Neuron (in vitro differentiated cells): ENCODE data around the gene PRICKLE1.

ENCODE experiments used
- H2AFZ ChIP-seq: one replicate; pipeline ENCODE4 v1.6.1; 2013; ENCODE audit warnings: low read depth, mild to moderate bottlenecking, inconsistent platforms, low read length, moderate library complexity
- H3K27me3 ChIP-seq: one replicate; pipeline ENCODE4 v1.6.1; 2013; ENCODE audit warnings: low read length; ENCODE audit not compliant: insufficient read depth
- H3K36me3 ChIP-seq: one replicate; pipeline ENCODE4 v1.6.1; 2013; ENCODE audit warnings: low read length; ENCODE audit not compliant: insufficient read depth
- H3K4me1 ChIP-seq: one replicate; pipeline ENCODE4 v1.6.1; 2013; ENCODE audit warnings: low read length; ENCODE audit not compliant: insufficient read depth
- H3K4me3 ChIP-seq: 2 replicates; pipeline ENCODE4 v1.5.1; 2013; ENCODE audit warnings: mild to moderate bottlenecking, low read length, moderate library complexity
- H3K9me3 ChIP-seq: one replicate; pipeline ENCODE4 v1.6.1; 2013; ENCODE audit warnings: low read length

The PRICKLE1 gene

DNA sequence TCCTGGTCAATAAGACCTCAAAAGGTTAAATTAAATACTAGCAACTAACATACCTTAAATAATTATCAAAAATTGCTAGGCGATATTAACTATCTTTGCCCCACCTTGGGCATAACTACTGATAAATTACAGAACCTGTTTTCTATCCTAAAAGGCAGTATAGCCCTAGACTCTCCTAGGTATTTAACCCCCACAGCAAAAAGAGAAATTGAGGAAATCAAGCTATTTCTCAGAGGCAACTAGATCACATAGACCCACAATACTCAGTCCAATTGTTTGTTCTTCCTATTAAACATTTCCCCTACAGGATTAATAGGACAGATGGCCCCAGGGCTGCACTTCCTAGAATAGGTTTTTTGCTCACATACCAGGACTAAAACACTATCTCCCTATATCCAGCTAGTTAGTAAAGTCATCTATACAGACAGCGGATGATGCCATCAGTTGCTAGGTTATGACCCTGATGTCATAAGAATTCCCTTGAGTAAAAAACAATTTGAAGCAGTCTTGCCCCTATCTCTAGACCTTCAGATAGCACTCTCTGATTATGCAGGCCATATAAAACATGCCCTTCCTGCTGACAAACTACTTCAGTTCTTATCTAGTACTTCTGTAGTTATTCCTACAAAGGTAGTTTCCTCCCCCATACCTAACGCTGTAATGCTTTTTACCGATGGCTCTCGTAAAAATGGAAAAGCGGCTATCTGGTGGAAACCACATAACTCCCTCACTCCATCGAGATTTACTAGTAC lies 145.2 kb downstream of the PRICKLE1 start:
- no peaks in the 10 kb centered on the region for H3K4me1 ChIP-seq
- peaks cover 9% of the 10 kb centered on the region for H3K9me3 ChIP-seq
- H2AFZ ChIP-seq = no peak overlapping the region
- H3K27me3 ChIP-seq = no peaks in the 10 kb centered on the region
- H3K4me3 ChIP-seq = no peak overlapping the region
- peaks cover 69% of the 10 kb centered on the region for H3K36me3 ChIP-seq

DNA sequence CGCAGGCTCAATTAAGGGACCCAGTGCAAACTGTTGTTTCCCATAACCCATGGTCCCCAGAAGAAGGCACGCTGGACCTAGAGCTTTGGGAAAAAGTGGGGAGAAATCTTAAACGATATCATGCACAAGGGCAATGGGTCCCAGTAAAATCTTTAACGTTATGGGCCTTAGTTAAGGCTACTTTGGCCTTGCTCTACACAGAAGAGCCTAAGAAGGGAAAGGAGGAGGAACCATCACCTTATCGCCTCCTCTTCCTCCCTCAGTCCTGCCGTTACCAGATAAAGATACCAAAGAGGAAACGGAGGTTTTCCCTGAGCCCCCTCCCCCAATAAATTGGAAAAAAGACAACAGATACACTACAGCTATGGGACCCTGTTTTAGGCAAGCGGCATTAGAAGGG lies 146.7 kb downstream of the PRICKLE1 start:
- H3K36me3 ChIP-seq = peaks cover 61% of the 10 kb centered on the region
- no peak overlapping the region for H3K4me3 ChIP-seq
- H3K27me3 ChIP-seq = no peaks in the 10 kb centered on the region
- peaks cover 9% of the 10 kb centered on the region for H3K9me3 ChIP-seq
- no peak overlapping the region for H2AFZ ChIP-seq
- H3K4me1 ChIP-seq = no peaks in the 10 kb centered on the region

GRCh38 chr12:42442311-42442759 lies 147.2 kb downstream of the PRICKLE1 start:
- H3K27me3 ChIP-seq = no peaks in the 10 kb centered on the region
- H3K4me1 ChIP-seq = no peaks in the 10 kb centered on the region
- H3K4me3 ChIP-seq = no peak overlapping the region
- peaks cover 59% of the 10 kb centered on the region for H3K36me3 ChIP-seq
- peaks cover 9% of the 10 kb centered on the region for H3K9me3 ChIP-seq
- no peak overlapping the region for H2AFZ ChIP-seq

DNA sequence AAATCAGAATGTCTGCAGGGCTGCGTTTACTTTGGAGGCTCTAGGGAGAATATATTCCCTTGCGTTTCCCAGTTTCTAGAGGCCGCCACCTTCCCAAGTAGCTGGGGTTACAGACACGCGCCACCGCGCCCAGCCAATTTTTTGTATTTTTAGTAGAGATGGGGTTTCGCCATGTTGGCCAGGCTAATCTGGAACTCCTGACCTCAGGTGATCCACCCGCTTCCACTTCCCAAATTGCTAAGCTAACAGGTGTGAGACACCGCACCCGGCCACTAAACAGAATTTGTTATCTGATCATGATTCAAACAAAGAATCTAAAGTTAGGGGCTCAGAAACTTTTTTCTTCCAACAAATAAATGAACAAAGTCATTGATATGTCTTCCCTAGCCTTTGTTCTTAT lies 148.9 kb downstream of the PRICKLE1 start:
- H3K4me3 ChIP-seq = no peak overlapping the region
- no peaks in the 10 kb centered on the region for H3K4me1 ChIP-seq
- peaks cover 44% of the 10 kb centered on the region for H3K36me3 ChIP-seq
- no peak overlapping the region for H2AFZ ChIP-seq
- H3K27me3 ChIP-seq = no peaks in the 10 kb centered on the region
- H3K9me3 ChIP-seq = peaks cover 9% of the 10 kb centered on the region

GRCh38 chr12:42432517-42433140 lies 156.9 kb downstream of the PRICKLE1 start:
- H3K9me3 ChIP-seq = no peaks in the 10 kb centered on the region
- H3K4me3 ChIP-seq = no peak overlapping the region
- no peaks in the 10 kb centered on the region for H3K4me1 ChIP-seq
- H3K27me3 ChIP-seq = no peaks in the 10 kb centered on the region
- H3K36me3 ChIP-seq = peaks cover 7% of the 10 kb centered on the region
- H2AFZ ChIP-seq = no peak overlapping the region

DNA sequence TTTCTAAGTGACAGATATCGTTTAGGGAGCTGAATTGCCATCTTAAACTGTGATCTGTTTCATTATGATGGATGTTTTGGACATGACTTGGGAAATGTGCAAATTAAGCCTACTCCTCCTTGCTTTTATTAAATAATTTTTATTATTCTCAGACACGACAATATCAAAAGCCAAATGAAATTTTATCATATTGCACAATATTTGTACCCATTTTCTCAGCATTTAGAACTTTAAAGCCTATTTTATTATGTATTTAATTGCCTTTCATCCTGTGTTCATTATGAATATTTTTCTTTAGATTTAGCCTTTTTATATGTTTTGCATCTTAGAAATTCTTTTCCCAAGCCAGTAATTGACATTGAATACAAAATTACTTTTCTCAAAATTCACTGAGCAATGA lies 160.7 kb downstream of the PRICKLE1 start:
- Histone ChIP-seq H2AFZ (no peak overlapping the region), H3K4me1 (no peaks in the 10 kb centered on the region), H3K36me3 (peaks cover 7% of the 10 kb centered on the region), H3K9me3 (no peaks in the 10 kb centered on the region), H3K27me3 (no peaks in the 10 kb centered on the region), H3K4me3 (no peak overlapping the region)

DNA sequence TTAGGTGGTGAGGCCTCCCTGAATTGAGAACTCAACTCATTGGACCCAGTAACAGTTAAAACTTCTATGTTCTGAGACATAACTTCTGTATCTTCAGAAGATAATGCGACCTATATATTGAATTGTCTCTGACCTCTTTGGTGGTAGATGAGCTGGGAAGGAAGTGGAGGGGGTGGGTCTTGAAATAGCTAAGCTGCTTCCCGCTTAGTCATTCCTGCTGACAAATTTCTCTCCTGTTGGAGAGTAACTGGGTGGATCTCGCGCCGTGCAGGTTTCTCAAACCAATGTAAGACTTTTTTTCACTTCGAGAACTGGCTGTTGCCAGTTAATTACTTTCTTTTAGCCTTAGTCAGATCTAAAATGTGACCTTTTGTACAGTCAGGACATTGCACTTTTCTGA lies 162.8 kb downstream of the PRICKLE1 start:
- peaks cover 7% of the 10 kb centered on the region for H3K36me3 ChIP-seq
- no peaks in the 10 kb centered on the region for H3K27me3 ChIP-seq
- H3K9me3 ChIP-seq = no peaks in the 10 kb centered on the region
- no peak overlapping the region for H2AFZ ChIP-seq
- no peaks in the 10 kb centered on the region for H3K4me1 ChIP-seq
- H3K4me3 ChIP-seq = no peak overlapping the region

- Histone ChIP-seq H3K4me3 (no peak overlapping the region), H3K4me1 (no peaks in the 10 kb centered on the region), H3K36me3 (no peaks in the 10 kb centered on the region), H3K9me3 (no peaks in the 10 kb centered on the region), H3K27me3 (no peaks in the 10 kb centered on the region), H2AFZ (no peak overlapping the region)
Observed at GRCh38 chr12:42422785-42423184, 166.8 kb downstream of the PRICKLE1 start.

- Histone ChIP-seq H3K36me3 (no peaks in the 10 kb centered on the region), H2AFZ (no peak overlapping the region), H3K27me3 (no peaks in the 10 kb centered on the region), H3K4me1 (no peaks in the 10 kb centered on the region), H3K9me3 (no peaks in the 10 kb centered on the region), H3K4me3 (no peak overlapping the region)
Observed at GRCh38 chr12:42421844-42422779, 167.4 kb downstream of the PRICKLE1 start.

GRCh38 chr12:42420395-42420794 lies 169.2 kb downstream of the PRICKLE1 start:
- Histone ChIP-seq H3K4me3 (no peak overlapping the region), H3K27me3 (no peaks in the 10 kb centered on the region), H2AFZ (no peak overlapping the region), H3K4me1 (no peaks in the 10 kb centered on the region), H3K9me3 (no peaks in the 10 kb centered on the region), H3K36me3 (peaks cover 3% of the 10 kb centered on the region)

GRCh38 chr12:42410340-42410739 lies 179.2 kb downstream of the PRICKLE1 start:
- Histone ChIP-seq H2AFZ (no peak overlapping the region), H3K9me3 (no peaks in the 10 kb centered on the region)

DNA sequence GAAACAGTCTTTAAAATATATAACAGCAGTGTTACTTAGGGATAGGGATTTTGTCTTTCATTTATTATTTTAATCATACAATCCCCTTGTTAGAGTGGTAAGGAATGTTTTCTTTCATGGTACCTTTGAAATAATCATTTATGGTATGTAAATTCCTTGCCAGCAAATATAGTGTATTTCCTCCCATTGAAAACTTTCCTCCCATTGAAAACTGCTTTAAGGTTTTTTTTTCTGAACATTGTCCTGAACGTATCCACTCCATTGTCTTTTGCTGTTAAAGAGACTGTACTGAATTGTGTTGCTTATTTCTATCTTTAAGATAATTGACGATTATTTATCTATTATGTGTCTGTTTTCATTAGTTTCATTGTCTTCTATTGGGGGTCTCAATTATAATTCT lies 180.1 kb downstream of the PRICKLE1 start:
- Histone ChIP-seq H3K4me1 (no peaks in the 10 kb centered on the region), H3K9me3 (no peaks in the 10 kb centered on the region), H3K27me3 (no peaks in the 10 kb centered on the region), H2AFZ (no peak overlapping the region), H3K4me3 (no peak overlapping the region), H3K36me3 (peaks cover 7% of the 10 kb centered on the region)

More at GRCh38 chr12:42410340-42410739, 179.2 kb downstream of the PRICKLE1 start:
- Histone ChIP-seq H3K4me1 (no peaks in the 10 kb centered on the region), H3K27me3 (no peaks in the 10 kb centered on the region), H3K4me3 (no peak overlapping the region), H3K36me3 (peaks cover 4% of the 10 kb centered on the region)

GRCh38 chr12:42407306-42407705 lies 182.2 kb downstream of the PRICKLE1 start:
- H3K27me3 ChIP-seq = no peaks in the 10 kb centered on the region
- no peak overlapping the region for H3K4me3 ChIP-seq
- no peak overlapping the region for H2AFZ ChIP-seq
- no peaks in the 10 kb centered on the region for H3K9me3 ChIP-seq
- peaks cover 10% of the 10 kb centered on the region for H3K36me3 ChIP-seq
- H3K4me1 ChIP-seq = peaks cover 3% of the 10 kb centered on the region
